Panc1 (cell line): ENCODE results near the gene TAS2R20. TPM values are rescaled to one million over a fixed set of nuclear protein-coding genes. Genes with fewer than 3 reads are reported as not detected.

Experiments used
- ATAC-seq: fragments of 200-7000 bp; cut with Tn5 transposase; 2 replicates; pipeline ENCODE4 v1.9.1; 2020; ENCODE audit warnings: mild to moderate bottlenecking, moderate library complexity
- BruUV-seq: library from RNA; stranded (reverse); fragments of 400-500 nt; replicated peaks from 2 replicates; lab custom pipeline; 2021; lab: Mats Ljungman, UMichigan
- CTCF ChIA-PET: fragments of 300-600 bp; sonication (Branson Sonifier 250); formaldehyde crosslinking; loops from one replicate; lab custom pipeline; 2022; ENCODE audit warnings: antibody characterized with exemption; lab: Charles Lee
- POLR2A ChIA-PET: fragments of 300-600 bp; sonication (Branson Sonifier 250); formaldehyde crosslinking; loops from one replicate; lab custom pipeline; 2022; ENCODE audit warnings: antibody characterized with exemption; lab: Charles Lee
- DNase-seq: peaks from one replicate; pipeline ENCODE4 v3.0.0-alpha.2; 2010; ENCODE audit warnings: low read depth, low spot score
- H3K27ac ChIP-seq: 2 replicates; pipeline ENCODE4 v1.5.1; 2011; ENCODE audit warnings: mild to moderate bottlenecking, low read length, inconsistent platforms
- H3K27me3 ChIP-seq: fragments of 200-500 bp; sonication (Bioruptor generic); 2 replicates; pipeline ENCODE4 v1.6.0; 2014; ENCODE audit warnings: low read length, inconsistent platforms; ENCODE audit not compliant: control insufficient read depth, insufficient read depth
- H3K36me3 ChIP-seq: fragments of 200-500 bp; sonication (Bioruptor generic); 2 replicates; pipeline ENCODE4 v1.5.1; 2014; ENCODE audit warnings: inconsistent platforms, mild to moderate bottlenecking, low read length, moderate library complexity; ENCODE audit not compliant: control insufficient read depth, insufficient read depth
- H3K4me1 ChIP-seq: 2 replicates; pipeline ENCODE4 v1.5.1; 2011; ENCODE audit warnings: inconsistent platforms, mild to moderate bottlenecking, low read length, moderate library complexity; ENCODE audit not compliant: control insufficient read depth, insufficient read depth
- H3K4me3 ChIP-seq, 2 experiments: 2 replicates each; pipeline ENCODE4 v1.5.1; 2011 to 2012; ENCODE audit warnings: low read depth in 2 of 2, low read length in 2 of 2, mild to moderate bottlenecking in 2 of 2, inconsistent platforms in 1 of 2, moderate library complexity in 1 of 2
- H3K9me3 ChIP-seq: fragments of 200-500 bp; sonication (Bioruptor generic); 2 replicates; pipeline ENCODE4 v1.5.1; 2014; ENCODE audit warnings: low read depth, mild to moderate bottlenecking, inconsistent platforms, low read length, moderate library complexity; ENCODE audit not compliant: control insufficient read depth, insufficient read depth
- CTCF ChIP-seq: fragments of 450-650 bp; IDR thresholded peaks from 2 replicates; pipeline ENCODE4 v1.5.1; 2017; ENCODE audit warnings: mild to moderate bottlenecking
- POLR2AphosphoS5 ChIP-seq: IDR thresholded peaks from 2 replicates; pipeline ENCODE4 v1.6.1; 2012; ENCODE audit warnings: mild to moderate bottlenecking, low read depth, low read length, moderate library complexity
- SIN3A ChIP-seq: IDR thresholded peaks from 2 replicates; pipeline ENCODE4 v1.6.1; 2012; ENCODE audit warnings: low read depth, mild to moderate bottlenecking, low read length, moderate library complexity, borderline replicate concordance; ENCODE audit not compliant: insufficient read depth
- TCF7L2 ChIP-seq: IDR thresholded peaks from 2 replicates; pipeline ENCODE4 v1.6.1; 2011; ENCODE audit warnings: mild to moderate bottlenecking, low read depth, low read length, inconsistent platforms
- in situ Hi-C: cut with HindIII; loops from 2 replicates; pipeline ENCODE4 v1.10.0; 2016; ENCODE audit warnings: low sequenced_read_pairs, low pct_unique_long_range_greater_than_20kb
- intact Hi-C: fragments of 100-400 bp; cut with micrococcal nuclease; formaldehyde crosslinking; loops from one replicate; pipeline ENCODE4 v1.10.0; 2022; ENCODE audit not compliant: unreplicated experiment
- total RNA-seq: library from RNA; stranded (reverse); gene quantifications from one replicate; pipeline ENCODE4 v1.2.1, GENCODE V29; 2021; ENCODE audit not compliant: unreplicated experiment
- TF ChIP-seq, protein P1 (sequence below), 2 experiments: IDR thresholded peaks; 2 replicates each; pipeline ENCODE4 v1.6.1; 2011 to 2012; ENCODE audit warnings: low read depth in 2 of 2, control low read depth in 1 of 2, low read length in 1 of 2, mild to moderate bottlenecking in 1 of 2, moderate library complexity in 1 of 2; ENCODE audit not compliant: insufficient read depth in 1 of 2

TAS2R20 gene
- total RNA-seq, 1 experiment from 2014 or later = 0.95 TPM

DNA sequence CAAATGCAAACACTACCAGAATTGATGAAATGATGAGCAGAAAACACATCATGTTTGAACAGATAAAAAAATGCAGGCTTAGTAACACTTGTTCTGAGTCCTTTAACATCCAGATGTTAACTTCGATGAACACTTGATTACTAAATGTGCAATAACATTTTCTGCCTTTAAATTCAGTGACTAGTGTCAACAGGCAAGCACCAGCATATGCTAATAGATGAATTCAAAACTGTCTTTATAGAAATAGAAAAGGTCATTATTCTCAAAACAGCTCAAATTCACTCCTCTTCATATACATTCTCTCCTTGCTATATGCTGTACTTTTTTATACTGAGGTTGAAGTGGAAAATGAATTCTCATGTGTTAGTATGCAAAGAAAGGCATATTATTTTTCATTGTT is 24.4 kb upstream of the TAS2R20 start, which contains the start of gene TAS2R19:
Gene TAS2R19 (minus strand): TSS at position 101 of the 400 bp plus-strand sequence. CDS start 49 bp downstream, at position 52.
- Histone ChIP-seq H3K9me3 (no peaks in the 10 kb centered on the region), H3K4me1 (no peaks in the 10 kb centered on the region), H3K4me3 (no peak within 1 kb of the TSS), H3K27me3 (no peaks in the 10 kb centered on the region), H3K36me3 (no peaks in the 10 kb centered on the region), H3K27ac (no peak within 1 kb of the TSS)
- BruUV-seq = no TSS peak
- ATAC-seq (no peak), DNase-seq (no peak)
- ChIA-PET CTCF (no interaction called here), POLR2A (no interaction called here)
- in situ Hi-C loops = no loop called here
- intact Hi-C loops = no loop called here
- no peak for TF ChIP-seq SIN3A
- TF ChIP-seq TCF7L2 = no peak
- no peak for TF ChIP-seq CTCF
- no peak for TF ChIP-seq POLR2AphosphoS5
- TF ChIP-seq, protein P1, sequence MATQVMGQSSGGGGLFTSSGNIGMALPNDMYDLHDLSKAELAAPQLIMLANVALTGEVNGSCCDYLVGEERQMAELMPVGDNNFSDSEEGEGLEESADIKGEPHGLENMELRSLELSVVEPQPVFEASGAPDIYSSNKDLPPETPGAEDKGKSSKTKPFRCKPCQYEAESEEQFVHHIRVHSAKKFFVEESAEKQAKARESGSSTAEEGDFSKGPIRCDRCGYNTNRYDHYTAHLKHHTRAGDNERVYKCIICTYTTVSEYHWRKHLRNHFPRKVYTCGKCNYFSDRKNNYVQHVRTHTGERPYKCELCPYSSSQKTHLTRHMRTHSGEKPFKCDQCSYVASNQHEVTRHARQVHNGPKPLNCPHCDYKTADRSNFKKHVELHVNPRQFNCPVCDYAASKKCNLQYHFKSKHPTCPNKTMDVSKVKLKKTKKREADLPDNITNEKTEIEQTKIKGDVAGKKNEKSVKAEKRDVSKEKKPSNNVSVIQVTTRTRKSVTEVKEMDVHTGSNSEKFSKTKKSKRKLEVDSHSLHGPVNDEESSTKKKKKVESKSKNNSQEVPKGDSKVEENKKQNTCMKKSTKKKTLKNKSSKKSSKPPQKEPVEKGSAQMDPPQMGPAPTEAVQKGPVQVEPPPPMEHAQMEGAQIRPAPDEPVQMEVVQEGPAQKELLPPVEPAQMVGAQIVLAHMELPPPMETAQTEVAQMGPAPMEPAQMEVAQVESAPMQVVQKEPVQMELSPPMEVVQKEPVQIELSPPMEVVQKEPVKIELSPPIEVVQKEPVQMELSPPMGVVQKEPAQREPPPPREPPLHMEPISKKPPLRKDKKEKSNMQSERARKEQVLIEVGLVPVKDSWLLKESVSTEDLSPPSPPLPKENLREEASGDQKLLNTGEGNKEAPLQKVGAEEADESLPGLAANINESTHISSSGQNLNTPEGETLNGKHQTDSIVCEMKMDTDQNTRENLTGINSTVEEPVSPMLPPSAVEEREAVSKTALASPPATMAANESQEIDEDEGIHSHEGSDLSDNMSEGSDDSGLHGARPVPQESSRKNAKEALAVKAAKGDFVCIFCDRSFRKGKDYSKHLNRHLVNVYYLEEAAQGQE (IDR thresholded peaks at IDR 0.05; ENCODE audit: insufficient read depth in 1 of 2, low read depth in 2 of 2, low read length in 1 of 2) = no peak

- H3K27me3 ChIP-seq = no peaks in the 10 kb centered on the region
- H3K27ac ChIP-seq = no peak overlapping the region
- H3K9me3 ChIP-seq = no peaks in the 10 kb centered on the region
- no peak overlapping the region for H3K4me3 ChIP-seq
- ChIA-PET CTCF (no interaction called here), POLR2A (no interaction called here)
- BruUV-seq = no TSS peak
- no peaks in the 10 kb centered on the region for H3K36me3 ChIP-seq
- intact Hi-C loops = no loop called here
- ATAC-seq = no peak
- no peak for DNase-seq
- in situ Hi-C loops = no loop called here
- TF ChIP-seq CTCF (no peak), POLR2AphosphoS5 (no peak), SIN3A (no peak), TCF7L2 (no peak)
- TF ChIP-seq, protein P1 (IDR thresholded peaks at IDR 0.05; ENCODE audit: insufficient read depth in 1 of 2, low read depth in 2 of 2, low read length in 1 of 2) = no peak
- no peaks in the 10 kb centered on the region for H3K4me1 ChIP-seq
Observed at GRCh38 chr12:11016937-11017336, 18.8 kb upstream of the TAS2R20 start.
